Endothelial cell of hepatic sinusoid (primary cell): ENCODE results near the gene MRFAP1.

Experiments used
- in situ Hi-C: cut with HindIII; loops from 2 replicates; pipeline ENCODE4 v1.10.0; 2017; ENCODE audit warnings: low sequenced_read_pairs

Gene MRFAP1

DNA sequence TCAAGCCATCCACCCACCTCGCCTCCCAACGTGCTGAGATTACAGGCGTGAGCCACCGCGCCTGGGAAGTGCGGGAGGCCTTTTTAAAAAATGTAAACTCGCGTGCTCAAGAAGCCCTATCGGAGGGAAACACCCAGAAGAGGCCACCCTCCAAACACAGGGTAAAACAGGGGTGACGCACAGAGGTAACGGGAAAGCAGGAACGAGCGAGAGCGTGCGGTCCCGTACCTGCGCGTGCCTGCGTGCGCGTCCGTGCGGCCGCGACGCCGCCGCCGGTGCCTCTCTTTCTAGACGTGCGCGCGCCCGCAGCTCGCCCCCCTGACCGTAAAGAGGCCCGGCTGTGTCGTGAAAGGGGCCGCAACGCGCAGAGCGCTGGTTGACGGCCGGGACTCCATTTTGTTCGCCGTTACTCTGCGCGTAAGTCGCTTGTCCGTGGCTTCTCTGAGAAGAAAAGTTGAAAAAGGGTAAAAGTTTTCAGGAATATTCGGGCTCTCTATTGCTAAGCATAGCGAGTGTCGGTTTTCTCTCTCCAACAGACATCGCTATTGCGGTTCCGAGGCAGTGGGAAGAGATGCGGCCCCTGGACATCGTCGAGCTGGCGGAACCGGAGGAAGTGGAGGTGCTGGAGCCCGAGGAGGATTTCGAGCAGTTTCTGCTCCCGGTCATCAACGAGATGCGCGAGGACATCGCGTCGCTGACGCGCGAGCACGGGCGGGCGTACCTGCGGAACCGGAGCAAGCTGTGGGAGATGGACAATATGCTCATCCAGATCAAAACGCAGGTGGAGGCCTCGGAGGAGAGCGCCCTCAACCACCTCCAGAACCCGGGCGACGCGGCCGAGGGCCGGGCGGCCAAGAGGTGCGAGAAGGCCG is at the start of gene MRFAP1:
MRFAP1 (plus strand) TSS at position 394 of the 872 bp plus-strand sequence; CDS start at position 572, 178 bp downstream.
- in situ Hi-C loops: no loop called here

DNA sequence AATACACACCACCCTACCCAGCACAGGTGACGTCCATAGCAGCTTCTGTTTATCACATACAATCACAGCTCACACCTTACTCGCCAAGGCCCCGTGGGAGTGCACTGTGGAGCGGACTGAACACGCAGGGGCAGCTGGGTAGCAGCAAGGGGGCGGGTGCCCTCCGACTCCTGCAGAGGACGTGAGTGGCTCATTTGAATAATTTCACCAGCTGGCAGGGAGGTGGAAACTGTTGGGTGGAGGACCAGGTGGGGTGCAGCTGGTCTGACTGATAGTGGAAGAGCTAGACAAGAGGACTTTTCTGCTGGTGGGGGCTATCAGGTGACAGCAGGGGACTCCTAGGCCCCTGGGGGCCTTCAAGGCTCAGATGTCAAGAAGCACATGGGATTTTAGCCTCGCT is 49.2 kb upstream of the MRFAP1 start:
- in situ Hi-C loops: no loop called here

DNA sequence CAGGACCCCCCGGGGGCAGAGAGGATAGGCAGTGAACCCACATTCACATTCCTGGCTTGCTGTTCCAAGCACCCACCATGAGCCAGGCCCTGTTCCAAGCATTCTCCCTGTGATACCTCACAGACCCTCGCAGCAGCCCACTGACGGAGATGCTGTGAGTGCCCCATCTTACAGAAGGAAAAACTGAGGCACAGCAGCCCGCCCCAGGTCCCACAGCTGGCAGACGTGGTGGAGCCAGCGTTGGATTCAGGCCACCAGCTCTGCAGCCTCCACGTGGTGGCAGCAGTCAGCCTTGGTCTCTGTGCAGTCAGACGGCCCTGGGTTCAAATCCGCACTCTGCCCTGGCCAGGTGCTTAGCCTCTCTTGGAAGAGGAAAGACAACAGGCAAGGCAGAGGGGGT is 48.7 kb upstream of the MRFAP1 start:
- in situ Hi-C loops: no loop called here

DNA sequence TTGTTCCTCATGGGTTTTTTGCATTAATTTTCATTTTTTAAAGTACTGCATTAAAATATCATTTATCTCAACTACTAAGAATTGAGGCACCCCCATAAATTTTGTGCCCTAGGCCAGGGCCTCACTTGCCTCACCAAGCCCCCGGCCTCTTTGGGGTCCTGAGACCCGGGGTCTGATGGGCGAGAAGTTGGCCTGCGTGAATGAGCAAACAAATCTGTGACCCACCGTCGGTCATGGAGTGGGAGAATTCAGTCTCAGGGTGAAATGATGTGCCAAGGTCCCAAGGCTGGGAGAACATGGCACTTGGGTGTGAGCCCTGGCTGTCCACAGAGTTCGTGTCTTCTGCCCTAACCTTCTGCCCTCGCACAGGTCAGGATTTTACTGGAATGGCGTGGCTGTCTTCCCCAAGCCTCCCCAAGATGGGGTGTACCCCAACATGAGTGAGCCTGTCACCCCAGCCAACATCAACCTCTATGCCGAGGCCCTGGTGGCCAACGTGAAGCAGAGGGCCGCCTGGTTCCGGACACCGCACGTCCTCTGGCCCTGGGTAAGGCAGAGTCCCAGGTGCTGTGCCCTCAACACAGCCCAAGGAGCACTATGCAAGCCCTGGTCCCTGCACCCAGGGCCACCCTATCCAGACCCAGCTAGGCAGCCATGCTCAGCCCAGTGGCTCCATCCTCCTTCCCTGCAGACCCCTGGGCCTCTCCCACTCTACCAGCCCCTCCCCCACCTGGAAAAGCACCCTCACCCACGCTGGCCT is 47.5 kb upstream of the MRFAP1 start:
- in situ Hi-C loops: no loop called here

DNA sequence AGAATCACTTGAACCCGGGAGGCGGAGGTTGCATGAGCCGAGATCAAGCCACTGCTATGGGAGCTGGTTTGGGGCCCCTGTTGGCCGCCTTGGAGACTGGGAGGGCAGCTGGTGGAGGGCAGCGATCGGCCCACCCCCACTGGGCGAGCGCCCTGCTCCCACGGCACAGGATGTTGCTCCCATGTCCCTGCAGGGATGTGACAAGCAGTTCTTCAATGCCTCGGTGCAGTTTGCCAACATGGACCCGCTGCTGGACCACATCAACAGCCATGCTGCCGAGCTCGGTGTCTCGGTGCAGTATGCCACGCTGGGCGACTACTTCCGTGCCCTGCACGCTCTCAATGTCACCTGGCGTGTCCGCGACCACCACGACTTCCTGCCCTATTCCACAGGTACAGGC is 46.1 kb upstream of the MRFAP1 start:
- in situ Hi-C loops: no loop called here

DNA sequence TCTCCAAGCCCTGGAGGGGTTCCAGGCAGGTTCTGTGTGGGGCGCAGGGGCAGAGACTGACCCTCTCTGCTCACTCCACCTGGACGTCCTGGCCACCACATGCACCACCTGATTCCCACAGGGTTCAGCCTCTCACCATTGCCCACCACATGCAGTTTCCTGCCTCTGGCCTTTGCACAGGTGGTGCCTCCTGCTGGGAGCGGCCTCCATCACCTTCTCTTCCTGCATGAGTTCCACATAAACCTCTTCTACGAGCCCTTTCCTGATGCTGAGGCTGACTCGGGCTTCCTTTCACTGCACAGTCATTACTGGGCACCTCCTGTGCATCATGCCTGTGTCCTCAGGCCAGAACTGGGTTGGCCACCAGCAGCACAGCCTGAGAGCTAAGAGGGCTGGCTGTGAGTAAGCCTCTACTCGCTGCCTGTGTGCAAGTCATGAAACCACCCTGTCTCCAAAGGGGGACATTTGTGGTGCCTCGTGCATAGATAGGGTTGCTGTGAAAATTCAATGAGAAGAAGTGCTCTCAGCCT is 45.6 kb upstream of the MRFAP1 start:
- in situ Hi-C loops: no loop called here

DNA sequence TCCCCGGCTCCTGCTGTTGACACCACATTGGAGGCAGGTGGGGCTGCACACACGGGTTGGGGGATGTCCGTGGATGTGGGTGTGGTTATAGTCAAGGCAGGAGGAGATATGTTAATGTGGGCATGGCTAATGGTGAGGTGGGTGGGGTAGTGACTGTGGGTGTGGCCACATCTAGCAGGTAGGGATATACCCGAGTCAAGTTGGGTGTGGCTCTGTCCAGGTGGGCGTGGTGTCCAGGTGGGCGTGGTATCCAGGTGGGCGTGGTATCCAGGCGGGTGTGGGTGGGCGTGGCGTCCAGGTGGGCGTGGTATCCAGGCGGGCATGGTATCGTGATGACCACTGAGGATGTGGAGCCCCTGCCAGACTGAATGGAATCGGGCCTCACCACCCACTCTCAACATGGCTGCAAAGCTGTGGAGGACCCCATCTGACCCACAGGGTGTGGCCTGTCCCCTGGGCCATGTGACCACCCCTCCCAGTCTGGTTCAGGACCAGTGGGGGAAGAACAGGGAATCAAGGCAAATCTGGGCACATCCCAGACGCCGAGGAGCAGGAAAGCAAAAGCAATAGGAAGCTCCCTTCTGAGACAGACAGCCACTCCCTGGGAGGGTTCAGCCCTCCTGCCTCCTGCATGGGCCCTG is 44.5 kb upstream of the MRFAP1 start:
- in situ Hi-C loops: no loop called here

DNA sequence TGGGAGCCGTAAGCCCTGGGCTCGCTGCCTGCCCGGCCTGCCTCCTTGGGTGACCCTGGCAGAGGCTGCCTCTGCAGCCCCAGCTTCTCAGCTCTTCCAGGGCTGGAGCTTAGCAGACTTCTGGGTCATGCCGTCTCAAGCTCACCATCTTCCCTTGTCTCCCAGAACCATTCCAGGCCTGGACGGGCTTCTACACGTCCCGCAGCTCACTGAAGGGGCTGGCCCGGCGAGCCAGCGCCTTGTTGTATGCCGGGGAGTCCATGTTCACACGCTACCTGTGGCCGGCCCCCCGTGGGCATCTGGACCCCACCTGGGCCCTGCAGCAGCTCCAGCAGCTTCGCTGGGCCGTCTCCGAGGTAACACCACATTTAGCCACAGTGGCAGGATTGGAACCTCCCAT is 43.5 kb upstream of the MRFAP1 start:
- in situ Hi-C loops: no loop called here

DNA sequence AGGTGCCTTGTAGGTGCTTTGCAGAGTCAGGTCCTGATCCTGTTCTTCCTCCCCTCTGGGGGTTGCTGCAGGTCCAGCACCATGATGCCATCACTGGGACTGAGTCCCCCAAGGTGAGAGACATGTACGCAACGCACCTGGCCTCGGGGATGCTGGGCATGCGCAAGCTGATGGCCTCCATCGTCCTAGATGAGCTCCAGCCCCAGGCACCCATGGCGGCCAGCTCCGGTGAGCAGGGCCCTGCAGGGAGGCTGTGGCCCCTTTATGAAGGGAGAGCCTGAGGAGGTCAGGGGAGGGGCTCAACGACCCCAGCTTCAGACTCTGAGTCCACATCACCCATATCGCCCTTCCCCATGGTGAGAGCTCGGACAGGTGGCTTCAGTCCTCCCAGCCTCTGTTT is 42.4 kb upstream of the MRFAP1 start:
- in situ Hi-C loops: no loop called here

DNA sequence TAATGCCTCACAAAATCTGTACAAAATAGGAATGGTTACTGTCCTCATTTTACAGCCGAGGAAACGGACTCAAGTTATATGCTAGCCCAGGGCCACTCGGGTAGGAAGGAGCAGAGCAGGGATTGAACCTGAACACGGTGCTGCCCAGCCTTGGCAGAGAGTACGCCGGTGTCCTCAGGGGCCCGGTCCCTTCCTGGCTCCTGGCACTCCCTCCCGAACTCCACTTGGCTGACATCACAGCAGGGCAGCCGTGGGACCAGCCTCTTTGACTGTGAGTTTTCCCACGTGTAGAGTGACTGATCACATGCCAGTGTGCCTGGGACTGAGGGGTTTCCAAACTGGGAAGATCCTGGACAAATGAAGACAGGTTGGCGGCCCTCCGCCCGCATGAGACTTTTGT is 41.8 kb upstream of the MRFAP1 start:
- in situ Hi-C loops: no loop called here

DNA sequence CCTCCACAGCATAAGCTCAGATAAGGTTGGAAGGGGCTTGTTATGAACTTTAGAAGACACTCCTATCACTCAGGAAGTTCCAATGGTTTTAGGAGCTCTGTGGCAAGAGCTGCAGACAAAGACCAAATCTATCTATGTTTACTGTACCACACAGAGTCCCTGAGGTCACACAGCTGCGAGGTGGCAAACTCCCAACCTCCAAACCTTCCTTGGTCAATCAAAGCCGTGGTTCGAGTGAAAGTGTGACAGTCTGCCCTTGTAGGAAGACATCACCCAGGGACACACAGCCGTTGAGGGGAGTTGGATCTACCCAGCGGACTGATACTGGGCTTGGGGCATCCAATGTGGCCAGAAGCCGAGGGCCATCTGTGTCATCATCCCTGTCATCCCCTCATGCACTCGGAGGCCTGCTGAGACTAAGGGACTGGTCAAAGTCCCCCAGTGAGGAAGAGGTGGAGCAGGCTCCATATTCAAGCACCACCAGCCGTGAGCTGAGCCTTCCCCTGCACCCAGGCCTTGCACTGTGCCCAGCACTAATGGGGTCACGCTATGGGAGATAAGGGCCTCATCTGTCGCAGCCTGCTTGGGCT is 38.7 kb upstream of the MRFAP1 start:
- in situ Hi-C loops: loop anchor here (5.0 kb wide), 2 partner anchors 49 to 61 kb away; no protein-coding TSS in a partner anchor

DNA sequence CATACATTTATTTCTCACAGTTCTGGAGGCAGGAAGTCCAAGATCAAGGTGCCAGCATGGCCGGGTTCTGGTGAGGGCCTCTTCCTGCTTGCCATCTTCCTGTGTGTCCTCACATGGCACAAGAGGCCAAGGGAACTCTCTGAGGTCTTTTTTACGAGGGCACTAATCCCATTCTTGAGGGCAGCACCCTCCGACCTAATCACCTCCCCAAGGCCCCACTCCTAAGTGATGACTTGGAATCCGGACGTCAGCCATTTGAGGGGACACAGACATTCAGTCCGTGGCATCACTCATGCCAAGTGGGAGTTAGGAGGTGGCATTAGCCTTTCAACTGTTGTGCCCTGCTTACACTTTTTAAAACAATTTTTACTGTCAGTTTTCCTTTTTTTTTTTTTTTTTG is 38.2 kb upstream of the MRFAP1 start:
- in situ Hi-C loops: loop anchor here (5.0 kb wide), 2 partner anchors 50 to 60 kb away; no protein-coding TSS in a partner anchor

DNA sequence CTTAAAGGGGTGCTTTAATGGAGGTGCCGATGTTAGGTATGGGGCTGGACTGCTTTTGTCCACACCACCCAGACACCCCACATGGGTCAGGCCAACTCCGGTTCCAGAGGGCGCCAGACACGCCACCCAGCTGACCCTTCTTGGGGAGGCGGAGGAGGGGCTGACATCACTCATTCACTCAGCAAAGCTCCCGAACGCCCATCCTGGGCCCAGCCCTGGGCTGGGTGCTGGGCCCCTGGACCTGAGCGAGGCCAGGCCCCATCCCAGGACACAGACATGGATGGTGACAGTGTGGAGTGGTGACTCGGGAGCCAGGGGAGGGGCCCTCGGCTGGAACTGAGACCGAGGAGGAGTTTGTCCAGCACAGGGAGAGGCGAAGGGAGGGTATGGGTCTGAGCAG is 37.4 kb upstream of the MRFAP1 start:
- in situ Hi-C loops: loop anchor here (5.0 kb wide), 2 partner anchors 51 to 59 kb away; no protein-coding TSS in a partner anchor

DNA sequence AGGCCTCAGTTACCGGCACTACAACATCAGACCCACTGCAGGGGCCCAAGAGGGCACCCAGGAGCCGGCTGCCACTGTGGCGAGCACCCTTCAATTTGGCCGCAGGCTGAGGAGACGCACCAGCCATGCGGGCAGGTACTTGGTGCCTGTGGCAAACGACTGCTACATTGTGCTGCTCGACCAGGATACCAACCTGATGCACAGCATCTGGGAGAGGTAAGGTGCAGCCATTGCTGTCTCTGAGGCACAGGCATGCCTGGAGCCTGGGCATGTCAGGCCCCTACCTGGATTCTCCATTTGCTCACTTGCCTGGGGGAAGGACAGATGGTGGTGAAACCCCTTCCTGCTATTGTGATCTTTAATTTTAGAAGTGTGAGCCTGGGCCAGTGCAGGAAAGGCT is 35.4 kb upstream of the MRFAP1 start:
- in situ Hi-C loops: no loop called here

DNA sequence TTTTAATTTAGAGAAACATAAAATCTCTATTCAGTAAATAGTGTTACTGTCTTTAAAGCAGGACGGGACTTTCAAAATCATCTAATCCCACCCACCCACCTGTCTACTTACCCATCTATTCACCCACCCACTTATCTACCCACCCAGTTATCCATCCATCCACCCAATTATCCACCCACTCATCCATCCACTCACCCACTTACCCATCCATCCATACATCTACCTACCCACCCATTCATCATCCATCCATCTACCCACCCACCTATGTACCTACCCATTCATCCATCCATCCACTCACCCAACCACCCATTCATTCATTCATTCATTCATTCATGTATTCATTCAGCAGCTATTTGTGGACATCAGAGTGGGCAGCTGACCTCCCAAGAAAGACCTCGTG is 34.9 kb upstream of the MRFAP1 start:
- in situ Hi-C loops: no loop called here

DNA sequence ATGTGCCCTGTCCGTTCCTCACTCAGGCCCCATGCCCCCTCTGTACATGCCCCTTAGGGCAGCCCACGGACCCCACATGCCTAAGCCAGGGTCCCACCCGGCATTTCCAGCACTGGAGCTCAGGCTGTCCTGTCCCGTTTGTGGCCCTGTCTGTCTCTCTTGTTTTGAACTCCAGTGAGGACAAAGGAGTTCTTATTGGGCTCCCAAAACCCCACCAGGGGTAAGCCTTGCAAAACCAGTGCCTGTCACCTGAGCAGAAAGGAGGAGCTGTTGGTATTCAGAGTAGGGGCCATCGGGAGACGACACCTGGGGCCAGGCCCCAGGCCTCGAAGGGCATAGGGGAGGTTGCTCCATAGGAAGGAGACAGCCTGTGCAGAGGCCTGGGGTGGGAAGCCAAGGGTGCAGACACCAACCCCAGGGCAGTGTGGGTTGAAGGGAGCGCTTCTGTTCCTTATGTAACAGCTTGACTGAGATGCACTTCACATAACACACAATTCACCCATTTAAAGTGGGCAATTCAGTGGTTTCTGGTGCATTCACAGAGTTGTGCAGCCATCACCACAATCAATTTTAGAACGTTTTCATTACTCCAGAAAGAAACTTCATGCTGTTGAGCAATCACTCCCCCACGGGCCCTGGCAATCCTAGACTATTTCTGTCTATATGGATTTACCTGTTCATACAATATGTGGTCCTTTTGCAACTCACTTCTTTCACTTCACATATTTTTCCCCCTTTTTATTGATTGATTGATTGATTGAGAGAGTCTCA is 33.8 kb upstream of the MRFAP1 start:
- in situ Hi-C loops: no loop called here

DNA sequence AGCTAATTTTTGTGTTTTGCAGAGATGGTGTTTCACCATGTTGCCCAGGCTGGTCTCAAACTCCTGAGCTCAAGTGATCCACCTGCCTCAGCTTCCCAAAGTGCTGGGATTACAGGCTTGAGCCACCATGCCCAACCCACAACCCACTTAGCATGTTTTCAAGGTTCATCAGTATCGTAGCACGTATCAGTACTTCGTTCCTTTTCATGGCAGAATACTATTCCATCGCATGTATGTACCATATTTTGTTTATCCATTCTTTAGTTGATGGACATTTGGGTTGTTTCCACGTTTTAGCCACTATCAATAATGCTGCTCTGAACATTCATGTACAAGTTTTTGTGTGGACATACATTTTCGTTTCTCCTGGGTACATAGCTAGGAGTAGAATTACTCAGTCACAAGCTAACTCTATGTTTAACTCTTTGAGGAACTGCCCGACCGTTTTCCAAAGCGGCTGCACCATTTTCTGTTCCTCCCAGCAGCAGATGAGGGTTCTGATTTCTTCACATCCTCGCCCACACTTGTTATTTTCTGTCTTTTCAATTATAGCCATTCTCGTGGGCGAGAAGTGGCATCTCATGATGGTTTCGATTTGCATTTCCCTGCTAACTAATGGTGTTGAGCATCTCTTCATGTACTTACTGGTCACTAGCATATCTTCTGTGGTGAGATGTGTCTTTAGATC is 33.0 kb upstream of the MRFAP1 start:
- in situ Hi-C loops: no loop called here

DNA sequence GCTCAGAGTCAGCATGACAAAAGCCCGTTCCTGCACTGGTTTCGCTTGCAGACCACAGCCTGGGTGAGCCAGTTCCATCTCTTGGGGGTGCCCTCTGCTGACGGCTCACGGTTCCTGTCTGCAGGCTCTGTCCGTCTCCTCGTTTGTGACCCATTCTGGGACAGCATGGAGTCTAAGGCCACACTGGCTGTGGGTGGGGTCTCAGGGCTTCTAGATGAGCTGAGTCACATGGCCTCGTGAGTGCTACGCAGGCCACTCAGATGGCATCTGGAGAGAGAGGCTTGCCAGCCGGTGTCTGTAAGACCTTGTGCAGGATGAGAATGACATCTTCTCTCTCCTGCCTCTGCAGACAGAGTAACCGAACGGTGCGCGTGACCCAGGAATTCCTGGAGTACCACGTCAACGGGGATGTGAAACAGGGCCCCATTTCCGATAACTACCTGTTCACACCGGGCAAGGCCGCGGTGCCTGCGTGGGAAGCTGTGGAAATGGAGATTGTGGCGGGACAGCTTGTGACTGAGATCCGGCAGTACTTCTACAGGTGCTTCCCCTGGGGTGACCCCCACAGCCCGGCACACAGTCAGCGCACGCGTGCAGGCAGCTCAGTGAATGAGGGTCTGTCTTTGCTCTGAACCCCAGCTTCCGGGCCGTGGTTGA is 31.6 kb upstream of the MRFAP1 start:
- in situ Hi-C loops: no loop called here
